Measurements from ENCODE around the gene HLA-DPA1.
A peak's percentile ranks its signal among the peaks of the same experiment; 100 is the strongest.

The HLA-DPA1 gene

DNA sequence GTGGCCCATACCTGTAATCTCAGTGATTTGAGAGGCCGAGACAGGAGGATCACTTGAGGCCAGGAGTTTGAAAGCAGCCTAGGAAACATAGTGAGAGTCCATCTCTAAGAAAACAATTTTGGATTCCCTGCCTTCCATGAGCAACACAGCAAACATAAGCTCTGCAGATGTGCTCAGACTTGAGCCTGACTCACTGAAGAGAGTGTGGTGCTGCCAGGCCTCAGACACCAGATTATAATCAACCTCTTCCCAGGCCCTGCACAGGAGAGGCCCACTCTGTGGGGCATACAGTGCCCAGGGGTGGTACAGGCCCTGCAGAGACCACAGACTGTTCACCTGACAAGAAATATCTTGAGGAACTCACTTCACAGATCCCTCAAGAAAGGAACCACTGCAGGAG lies 22.2 kb upstream of the HLA-DPA1 start:
- no peak for ATAC-seq (ENCODE audit: insufficient read depth, low read depth)
- Histone ChIP-seq H3K27me3 (ENCODE audit: insufficient read depth, low read length, poor library complexity) (no peaks in the 10 kb centered on the region), H3K4me3 (ENCODE audit: low read depth in 1 of 2, low read length in 2 of 2) (no peak overlapping the region), H3K36me3 (ENCODE audit: insufficient read depth, low read length) (no peaks in the 10 kb centered on the region), H2AFZ (ENCODE audit: low read depth, low read length) (no peak overlapping the region), H4K20me1 (ENCODE audit: insufficient read depth, low read length) (no peaks in the 10 kb centered on the region), H3K9ac (ENCODE audit: low read depth, low read length) (no peak overlapping the region), H3K9me3 (ENCODE audit: insufficient read depth, low read length, severe bottlenecking) (peaks cover 4% of the 10 kb centered on the region), H3K27ac (ENCODE audit: low read length) (no peak overlapping the region), H3K4me2 (ENCODE audit: insufficient read depth, low read length) (no peak overlapping the region), H3K4me1 (ENCODE audit: insufficient read depth, low read length) (no peaks in the 10 kb centered on the region), H3K79me2 (ENCODE audit: insufficient read depth, low read length) (no peaks in the 10 kb centered on the region)
- DNase-seq = no peak
- TF ChIP-seq, protein P1, sequence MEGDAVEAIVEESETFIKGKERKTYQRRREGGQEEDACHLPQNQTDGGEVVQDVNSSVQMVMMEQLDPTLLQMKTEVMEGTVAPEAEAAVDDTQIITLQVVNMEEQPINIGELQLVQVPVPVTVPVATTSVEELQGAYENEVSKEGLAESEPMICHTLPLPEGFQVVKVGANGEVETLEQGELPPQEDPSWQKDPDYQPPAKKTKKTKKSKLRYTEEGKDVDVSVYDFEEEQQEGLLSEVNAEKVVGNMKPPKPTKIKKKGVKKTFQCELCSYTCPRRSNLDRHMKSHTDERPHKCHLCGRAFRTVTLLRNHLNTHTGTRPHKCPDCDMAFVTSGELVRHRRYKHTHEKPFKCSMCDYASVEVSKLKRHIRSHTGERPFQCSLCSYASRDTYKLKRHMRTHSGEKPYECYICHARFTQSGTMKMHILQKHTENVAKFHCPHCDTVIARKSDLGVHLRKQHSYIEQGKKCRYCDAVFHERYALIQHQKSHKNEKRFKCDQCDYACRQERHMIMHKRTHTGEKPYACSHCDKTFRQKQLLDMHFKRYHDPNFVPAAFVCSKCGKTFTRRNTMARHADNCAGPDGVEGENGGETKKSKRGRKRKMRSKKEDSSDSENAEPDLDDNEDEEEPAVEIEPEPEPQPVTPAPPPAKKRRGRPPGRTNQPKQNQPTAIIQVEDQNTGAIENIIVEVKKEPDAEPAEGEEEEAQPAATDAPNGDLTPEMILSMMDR (IDR thresholded peaks at IDR 0.05; ENCODE audit: borderline replicate concordance, extremely low read depth, low read length, poor library complexity, severe bottlenecking) = no peak
- no peak for TF ChIP-seq EZH2 (IDR thresholded peaks at IDR 0.05; ENCODE audit: borderline replicate concordance, low read depth, low read length, severe bottlenecking)

DNA sequence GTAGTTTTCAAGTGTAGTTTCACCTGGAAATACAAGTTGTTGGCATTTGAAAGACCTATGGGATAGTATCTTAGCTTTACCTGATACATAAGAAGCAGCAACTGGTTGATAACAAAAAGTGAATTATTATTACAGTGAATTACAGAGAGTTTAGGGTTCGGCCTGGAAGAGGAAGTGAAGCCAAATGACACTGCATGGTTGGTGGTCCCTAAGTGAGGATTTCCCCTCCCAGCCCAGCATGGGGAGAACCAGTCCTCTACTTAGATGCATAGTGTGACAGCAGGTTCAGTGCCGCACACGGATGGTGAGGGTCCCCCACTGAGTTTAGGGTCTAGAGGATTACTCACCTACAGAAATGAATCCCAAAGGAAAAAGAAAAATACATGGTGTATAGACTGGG lies 20.4 kb upstream of the HLA-DPA1 start:
- Histone ChIP-seq H3K9ac (ENCODE audit: low read depth, low read length) (no peak overlapping the region), H3K79me2 (ENCODE audit: insufficient read depth, low read length) (no peaks in the 10 kb centered on the region), H3K4me2 (ENCODE audit: insufficient read depth, low read length) (no peak overlapping the region), H4K20me1 (ENCODE audit: insufficient read depth, low read length) (0 out of 2 replicates have a peak, but pooled peaks cover 3% of the 10 kb centered on the region), H3K9me3 (ENCODE audit: insufficient read depth, low read length, severe bottlenecking) (no peaks in the 10 kb centered on the region), H2AFZ (ENCODE audit: low read depth, low read length) (no peak overlapping the region), H3K4me3 (ENCODE audit: low read depth in 1 of 2, low read length in 2 of 2) (no peak overlapping the region), H3K27me3 (ENCODE audit: insufficient read depth, low read length, poor library complexity) (peaks cover 2% of the 10 kb centered on the region), H3K36me3 (ENCODE audit: insufficient read depth, low read length) (no peaks in the 10 kb centered on the region), H3K27ac (ENCODE audit: low read length) (no peak overlapping the region), H3K4me1 (ENCODE audit: insufficient read depth, low read length) (no peaks in the 10 kb centered on the region)
- no peak for TF ChIP-seq EZH2 (IDR thresholded peaks at IDR 0.05; ENCODE audit: borderline replicate concordance, low read depth, low read length, severe bottlenecking)
- TF ChIP-seq, protein P1 (IDR thresholded peaks at IDR 0.05; ENCODE audit: borderline replicate concordance, extremely low read depth, low read length, poor library complexity, severe bottlenecking) = no peak
- ATAC-seq (ENCODE audit: insufficient read depth, low read depth) (no peak), DNase-seq (no peak)

DNA sequence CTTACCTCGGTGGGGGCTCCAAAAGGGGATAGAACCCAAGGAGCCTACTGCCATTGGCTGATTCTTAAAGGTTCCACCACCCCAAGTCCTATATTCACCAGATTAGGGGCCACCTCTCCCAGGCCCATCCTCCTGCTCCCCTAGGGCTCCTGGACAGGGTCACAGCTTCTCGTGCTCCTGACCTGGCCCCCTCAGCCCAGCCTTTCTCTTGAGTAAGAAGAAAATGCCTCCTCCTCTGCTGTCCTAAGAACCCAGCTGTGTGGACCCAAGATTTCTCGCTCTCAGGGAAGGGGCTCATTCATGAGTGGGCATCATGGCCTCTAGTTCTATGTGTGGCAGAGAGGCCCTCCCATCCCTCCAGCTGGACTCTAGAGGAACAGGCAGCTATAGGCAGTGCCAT lies 18.9 kb upstream of the HLA-DPA1 start:
- Histone ChIP-seq H3K9ac (ENCODE audit: low read depth, low read length) (no peak overlapping the region), H3K4me3 (ENCODE audit: low read depth in 1 of 2, low read length in 2 of 2) (no peak overlapping the region), H3K79me2 (ENCODE audit: insufficient read depth, low read length) (no peaks in the 10 kb centered on the region), H3K36me3 (ENCODE audit: insufficient read depth, low read length) (no peaks in the 10 kb centered on the region), H4K20me1 (ENCODE audit: insufficient read depth, low read length) (0 out of 2 replicates have a peak, but pooled peaks cover 4% of the 10 kb centered on the region), H3K27me3 (ENCODE audit: insufficient read depth, low read length, poor library complexity) (peaks cover 15% of the 10 kb centered on the region), H3K4me1 (ENCODE audit: insufficient read depth, low read length) (no peaks in the 10 kb centered on the region), H3K4me2 (ENCODE audit: insufficient read depth, low read length) (no peak overlapping the region), H3K27ac (ENCODE audit: low read length) (no peak overlapping the region), H2AFZ (ENCODE audit: low read depth, low read length) (no peak overlapping the region), H3K9me3 (ENCODE audit: insufficient read depth, low read length, severe bottlenecking) (no peaks in the 10 kb centered on the region)
- no peak for TF ChIP-seq EZH2 (IDR thresholded peaks at IDR 0.05; ENCODE audit: borderline replicate concordance, low read depth, low read length, severe bottlenecking)
- TF ChIP-seq, protein P1 (IDR thresholded peaks at IDR 0.05; ENCODE audit: borderline replicate concordance, extremely low read depth, low read length, poor library complexity, severe bottlenecking) = no peak
- no peak for ATAC-seq (ENCODE audit: insufficient read depth, low read depth)
- DNase-seq = no peak

DNA sequence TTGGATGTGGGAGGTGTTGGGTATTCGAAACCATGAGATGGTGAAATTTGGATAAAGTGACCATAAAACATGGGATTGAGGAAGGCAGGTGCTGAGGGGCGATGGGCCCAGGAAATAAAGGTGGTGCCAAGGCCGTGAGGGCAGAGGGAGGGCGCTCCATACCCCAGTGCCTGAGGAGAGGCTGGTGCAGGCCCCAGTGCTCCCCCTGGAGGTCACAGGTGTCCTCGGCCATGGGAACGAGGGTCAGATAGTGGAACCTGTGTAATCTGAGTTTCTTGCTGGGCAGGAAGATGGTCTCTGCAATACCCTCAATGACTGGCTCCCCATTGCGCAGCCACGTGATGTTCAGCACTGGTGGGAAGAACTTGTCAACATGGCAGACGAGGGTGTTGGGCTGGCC lies 18.5 kb upstream of the HLA-DPA1 start:
- Histone ChIP-seq H3K9me3 (ENCODE audit: insufficient read depth, low read length, severe bottlenecking) (no peaks in the 10 kb centered on the region), H3K9ac (ENCODE audit: low read depth, low read length) (no peak overlapping the region), H3K36me3 (ENCODE audit: insufficient read depth, low read length) (no peaks in the 10 kb centered on the region), H4K20me1 (ENCODE audit: insufficient read depth, low read length) (0 out of 2 replicates have a peak, but pooled peaks cover 4% of the 10 kb centered on the region), H3K79me2 (ENCODE audit: insufficient read depth, low read length) (no peaks in the 10 kb centered on the region), H3K4me2 (ENCODE audit: insufficient read depth, low read length) (no peak overlapping the region), H3K27ac (ENCODE audit: low read length) (no peak overlapping the region), H3K27me3 (ENCODE audit: insufficient read depth, low read length, poor library complexity) (peaks cover 18% of the 10 kb centered on the region), H3K4me1 (ENCODE audit: insufficient read depth, low read length) (no peaks in the 10 kb centered on the region), H3K4me3 (ENCODE audit: low read depth in 1 of 2, low read length in 2 of 2) (no peak overlapping the region), H2AFZ (ENCODE audit: low read depth, low read length) (no peak overlapping the region)
- ATAC-seq (ENCODE audit: insufficient read depth, low read depth) (peak; percentile 50; the same call in 1 of the 3 replicates), DNase-seq (peak; percentile 25)
- TF ChIP-seq, protein P1 (IDR thresholded peaks at IDR 0.05; ENCODE audit: borderline replicate concordance, extremely low read depth, low read length, poor library complexity, severe bottlenecking) = peak; percentile 66
- TF ChIP-seq EZH2 (IDR thresholded peaks at IDR 0.05; ENCODE audit: borderline replicate concordance, low read depth, low read length, severe bottlenecking) = no peak

Data from DND-41 (cell line).